Upper lobe of left lung (tissue), 4 donors: ENCODE data around the gene PDE11A.

Source experiments
- POLR2A ChIP-seq, 4 donors: fragments of 450-650 bp; IDR thresholded peaks; one replicate each; pipeline ENCODE4 v1.5.1; 2016 to 2017; ENCODE audit warnings: antibody characterized with exemption in 4 of 4, mild to moderate bottlenecking in 2 of 4
- POLR2AphosphoS5 ChIP-seq, 2 donors: sonication (generic); formaldehyde crosslinking; IDR thresholded peaks; one replicate each; pipeline ENCODE4 v1.5.1; 2017; ENCODE audit warnings: antibody characterized with exemption in 2 of 2
- TF ChIP-seq, protein P1 (sequence below), 6 experiments: fragments of 450-650 bp in 4 of 6; fragments of 200-600 bp in 2 of 6; sonication (generic) in 2 of 6; IDR thresholded peaks; one replicate each; pipeline ENCODE4 v1.5.1; 2016 to 2019; ENCODE audit warnings: antibody characterized with exemption in 6 of 6

DNA sequence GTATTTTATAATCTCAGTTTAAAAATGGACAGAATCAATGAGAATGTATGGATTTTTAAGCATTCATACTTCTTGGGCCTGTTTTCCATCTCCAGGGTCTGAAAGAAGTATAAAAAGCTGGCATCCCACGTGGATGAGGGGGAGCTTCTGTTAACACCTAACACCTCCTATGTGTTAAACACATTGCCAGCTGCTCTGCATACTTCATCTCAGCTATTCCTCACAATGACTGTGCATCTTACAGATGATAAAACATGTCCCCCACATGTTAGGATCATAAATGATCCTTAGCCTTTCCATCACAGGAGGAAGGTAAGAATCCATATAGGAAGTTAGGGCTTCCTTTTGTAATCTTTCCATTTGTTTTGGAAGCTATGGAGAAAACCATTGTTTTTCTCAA lies 440.9 kb downstream of the PDE11A start:
- TF ChIP-seq, protein P1, sequence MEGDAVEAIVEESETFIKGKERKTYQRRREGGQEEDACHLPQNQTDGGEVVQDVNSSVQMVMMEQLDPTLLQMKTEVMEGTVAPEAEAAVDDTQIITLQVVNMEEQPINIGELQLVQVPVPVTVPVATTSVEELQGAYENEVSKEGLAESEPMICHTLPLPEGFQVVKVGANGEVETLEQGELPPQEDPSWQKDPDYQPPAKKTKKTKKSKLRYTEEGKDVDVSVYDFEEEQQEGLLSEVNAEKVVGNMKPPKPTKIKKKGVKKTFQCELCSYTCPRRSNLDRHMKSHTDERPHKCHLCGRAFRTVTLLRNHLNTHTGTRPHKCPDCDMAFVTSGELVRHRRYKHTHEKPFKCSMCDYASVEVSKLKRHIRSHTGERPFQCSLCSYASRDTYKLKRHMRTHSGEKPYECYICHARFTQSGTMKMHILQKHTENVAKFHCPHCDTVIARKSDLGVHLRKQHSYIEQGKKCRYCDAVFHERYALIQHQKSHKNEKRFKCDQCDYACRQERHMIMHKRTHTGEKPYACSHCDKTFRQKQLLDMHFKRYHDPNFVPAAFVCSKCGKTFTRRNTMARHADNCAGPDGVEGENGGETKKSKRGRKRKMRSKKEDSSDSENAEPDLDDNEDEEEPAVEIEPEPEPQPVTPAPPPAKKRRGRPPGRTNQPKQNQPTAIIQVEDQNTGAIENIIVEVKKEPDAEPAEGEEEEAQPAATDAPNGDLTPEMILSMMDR (IDR thresholded peaks at IDR 0.05), result no peak
- no peak for TF ChIP-seq POLR2A (IDR thresholded peaks at IDR 0.05)
- no peak for TF ChIP-seq POLR2AphosphoS5 (IDR thresholded peaks at IDR 0.05)
